Measurements from ENCODE around the gene BUD23.
"Not testable (repeated sequence)": the region's sequence is repeated elsewhere in the genome, so short reads cannot be mapped to it uniquely, and the experiment has no call there.

Gene BUD23

GRCh38 chr7:73702665-73703064, 19.3 kb downstream of the BUD23 start:
- no peak for DNase-seq

- DNase-seq: no peak
Observed at GRCh38 chr7:73703225-73703624, 19.8 kb downstream of the BUD23 start.

GRCh38 chr7:73703757-73704639, 20.6 kb downstream of the BUD23 start:
- peak in 1 of 2 experiments; percentile 35 for DNase-seq

- DNase-seq: no peak
Observed at GRCh38 chr7:73704640-73705550, 21.5 kb downstream of the BUD23 start.

- DNase-seq: no peak
Observed at GRCh38 chr7:73705551-73705920, 22.1 kb downstream of the BUD23 start.

- DNase-seq: no peak
Observed at GRCh38 chr7:73706126-73707044, 23.0 kb downstream of the BUD23 start.

GRCh38 chr7:73707045-73707631, 23.7 kb downstream of the BUD23 start:
- no peak for DNase-seq

- no peak for DNase-seq
Observed at GRCh38 chr7:73708961-73709549, 25.7 kb downstream of the BUD23 start.

- no peak for DNase-seq
Observed at GRCh38 chr7:73712773-73713172, 29.4 kb downstream of the BUD23 start.

- not testable (repeated sequence) for DNase-seq
Observed at GRCh38 chr7:73713319-73713718, 29.9 kb downstream of the BUD23 start.

GRCh38 chr7:73715648-73716317, 32.4 kb downstream of the BUD23 start:
- DNase-seq: peak in 1 of 2 experiments; percentile 36

- no peak for DNase-seq
Observed at GRCh38 chr7:73716318-73716890, 33.0 kb downstream of the BUD23 start.

GRCh38 chr7:73717025-73717807, 33.8 kb downstream of the BUD23 start:
- DNase-seq: no peak

GRCh38 chr7:73717991-73718405, 34.6 kb downstream of the BUD23 start:
- DNase-seq: peak; percentile 69 to 74

GRCh38 chr7:73718438-73718881, 35.1 kb downstream of the BUD23 start:
- DNase-seq: peak in 1 of 2 experiments; percentile 31

- DNase-seq: peak; percentile 54 to 55
Observed at GRCh38 chr7:73718905-73719805, 35.8 kb downstream of the BUD23 start, which contains the start of gene STX1A. Gene STX1A, minus strand, starts transcription at chr7:73719669. Its CDS starts 38 bp downstream, at chr7:73719631.

GRCh38 chr7:73719806-73720169, 36.4 kb downstream of the BUD23 start:
- no peak for DNase-seq

- not testable (repeated sequence) for DNase-seq
Observed at GRCh38 chr7:73720443-73720842, 37.0 kb downstream of the BUD23 start.

- DNase-seq: no peak
Observed at GRCh38 chr7:73721377-73721817, 38.0 kb downstream of the BUD23 start.

Data from activated CD4-positive, alpha-beta T cell treated with anti-CD3 and anti-CD28 coated beads, Interleukin-2, amount 50 U/mL, for 4 hours (primary cell).